GM18517 (cell line): ENCODE data around the gene RANGAP1.

Experiments used
- ATAC-seq: cut with Tn5 transposase; IDR thresholded peaks from one replicate; pipeline ENCODE4 v1.9.1; 2021; ENCODE audit warnings: mild to moderate bottlenecking, moderate library complexity; ENCODE audit not compliant: unreplicated experiment

Gene RANGAP1

DNA sequence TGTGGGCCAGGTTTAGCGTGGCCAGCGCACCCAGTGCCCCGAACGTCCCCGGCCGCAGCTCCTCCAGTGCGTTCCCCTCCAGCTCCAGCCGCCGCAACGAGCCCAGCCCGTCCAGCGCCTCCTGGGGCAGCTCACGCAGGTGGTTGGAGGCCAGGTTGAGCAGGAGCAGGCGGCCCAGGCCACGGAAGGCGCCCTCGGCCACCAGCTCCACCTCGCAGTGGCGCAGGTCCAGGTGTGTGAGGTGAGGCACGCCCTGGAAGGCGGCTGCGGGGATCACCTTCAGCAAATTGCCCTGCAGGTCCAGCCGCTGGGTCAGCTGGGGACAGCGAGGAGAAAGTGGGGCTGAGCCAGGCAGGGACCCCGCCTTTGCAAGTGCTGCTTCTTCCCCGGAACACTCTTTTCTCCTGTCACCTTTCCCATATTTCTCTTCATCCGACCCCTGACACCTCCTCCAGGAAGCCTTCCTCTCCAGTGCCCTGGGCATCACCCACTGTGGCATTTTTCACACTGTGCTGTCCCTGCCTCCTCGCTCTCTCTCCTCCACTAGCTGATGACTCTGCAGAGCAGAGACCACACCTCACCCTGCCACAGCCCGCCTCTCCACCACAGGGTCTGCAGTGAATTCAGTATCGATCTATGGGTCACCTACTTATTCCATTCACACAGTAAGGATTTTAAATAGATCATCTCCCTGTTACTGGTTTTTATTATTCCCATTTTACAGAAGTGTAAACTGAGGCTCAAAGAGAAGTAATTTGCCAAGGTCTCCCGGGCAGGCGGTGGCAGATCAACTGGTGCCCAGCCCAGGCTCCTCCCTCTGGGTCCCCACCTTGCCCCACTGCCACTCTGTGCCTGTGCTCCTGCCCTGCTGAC, 47.2 kb downstream of the RANGAP1 start:
- no peak for ATAC-seq

DNA sequence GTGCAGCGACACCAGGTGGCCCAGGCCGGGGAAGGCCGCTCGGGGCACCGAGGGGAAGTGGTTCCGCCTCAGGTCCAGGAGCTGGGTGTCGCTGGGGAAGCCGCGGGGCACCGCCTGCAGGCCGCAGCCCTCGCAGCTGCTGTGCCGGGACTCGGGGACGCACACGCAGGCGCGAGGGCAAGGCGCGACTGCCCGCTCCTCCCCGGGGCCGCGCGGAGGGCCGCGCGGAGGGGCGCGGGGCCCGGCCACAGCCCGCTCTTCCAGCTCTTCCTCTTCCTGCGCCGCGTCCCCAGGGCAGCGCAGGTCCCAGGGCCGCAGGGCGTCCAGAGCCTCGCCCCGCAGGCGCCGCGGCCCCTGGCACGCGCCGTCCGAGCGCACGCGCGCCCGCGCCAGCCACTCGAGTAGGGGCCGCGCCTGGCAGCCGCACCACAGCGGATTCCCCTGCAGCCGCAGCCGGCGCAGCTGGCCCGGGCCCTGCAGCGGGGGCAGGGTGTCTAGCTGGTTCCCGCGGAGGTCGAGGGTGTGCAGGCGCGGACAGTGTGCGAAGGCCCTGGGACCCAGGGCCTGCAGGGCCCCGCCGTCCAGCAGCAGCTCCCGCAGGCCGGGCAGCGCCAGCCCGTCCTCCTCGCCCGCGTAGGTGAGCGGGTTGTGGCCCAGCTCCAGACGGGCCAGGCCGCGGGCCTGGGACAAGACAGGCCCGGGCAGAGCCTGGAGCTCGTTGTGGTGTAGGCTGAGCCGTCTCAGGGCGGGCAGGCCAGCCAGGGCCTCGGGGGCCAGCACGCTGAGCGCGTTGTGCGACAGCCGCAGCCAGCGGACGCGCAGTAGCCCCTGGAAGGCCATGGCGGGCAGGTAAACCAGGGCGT, 48.0 kb downstream of the RANGAP1 start:
- ATAC-seq = no peak

DNA sequence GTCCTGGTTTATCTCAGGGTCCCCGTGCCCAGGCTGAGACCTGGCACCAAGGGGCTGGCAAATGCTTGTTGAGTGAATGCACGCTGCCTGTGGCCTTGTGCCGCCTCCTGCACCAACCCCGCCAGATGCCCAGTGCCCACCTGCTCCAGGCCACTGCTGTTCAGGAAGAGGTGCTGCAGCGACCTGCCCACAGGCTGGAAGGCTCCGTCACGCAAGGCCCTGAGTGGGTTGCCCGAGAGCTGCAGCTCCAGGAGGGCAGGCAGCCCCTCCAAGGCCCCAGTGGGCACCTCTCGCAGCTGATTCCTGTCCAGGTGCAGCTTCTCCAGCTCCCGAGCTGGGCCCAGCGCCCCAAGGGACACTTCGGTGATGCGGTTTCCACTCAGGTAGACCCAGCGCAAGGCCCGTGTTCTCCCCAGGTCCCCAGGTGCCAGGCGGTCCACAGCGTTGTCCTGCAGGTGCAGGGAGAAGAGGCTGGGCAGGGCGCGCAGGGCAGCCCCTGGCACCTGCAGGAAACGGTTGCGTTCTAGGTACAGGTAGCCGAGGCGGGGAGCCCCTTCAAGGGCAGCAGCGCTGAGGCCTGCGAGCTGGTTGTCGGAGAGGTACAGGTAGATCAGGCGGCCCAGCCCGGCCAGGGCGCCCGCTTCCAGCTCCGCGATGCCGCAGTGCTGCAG, 48.8 kb downstream of the RANGAP1 start:
- no peak for ATAC-seq

DNA sequence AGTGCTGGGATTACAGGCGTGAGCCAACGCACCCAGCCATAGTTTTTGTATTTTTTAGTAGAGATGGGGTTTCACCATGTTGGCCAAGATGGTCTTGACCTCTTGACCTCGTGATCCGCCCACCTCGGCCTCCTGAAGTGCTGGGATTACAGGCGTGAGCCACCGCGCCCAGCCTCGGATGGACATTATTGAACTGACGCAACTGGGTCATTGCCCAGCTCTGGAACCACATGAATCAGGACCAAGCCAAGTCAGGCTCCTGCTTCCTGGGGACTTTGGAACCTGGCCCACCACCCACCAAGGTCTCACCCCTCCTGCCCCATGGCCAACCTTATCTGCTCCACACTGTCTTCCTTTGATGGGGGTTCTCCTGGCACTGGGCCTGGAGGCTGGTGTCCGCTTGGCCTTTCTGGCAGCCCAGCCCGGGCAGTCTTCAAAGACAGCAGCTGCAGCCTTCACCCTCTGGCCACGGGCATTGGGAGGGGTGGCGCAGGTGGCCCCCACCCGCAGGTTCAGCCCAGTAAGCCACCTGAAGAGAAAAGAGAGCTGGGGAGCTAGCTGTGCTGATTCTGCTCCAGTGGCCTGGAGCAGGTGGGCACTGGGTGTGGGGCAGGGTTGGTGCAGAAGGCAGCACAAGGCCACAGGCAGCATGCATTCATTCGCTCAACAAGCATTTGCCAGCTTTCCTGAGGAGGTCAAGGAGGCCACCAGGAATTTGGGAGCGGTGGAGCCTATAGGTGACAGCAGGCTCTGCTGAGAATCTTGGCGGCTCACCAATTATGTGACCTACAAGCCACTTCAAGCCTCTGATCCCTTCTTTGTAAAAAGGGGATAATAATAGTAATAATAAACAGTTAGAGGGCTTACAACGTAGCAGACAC, 50.9 kb downstream of the RANGAP1 start:
- no peak for ATAC-seq

DNA sequence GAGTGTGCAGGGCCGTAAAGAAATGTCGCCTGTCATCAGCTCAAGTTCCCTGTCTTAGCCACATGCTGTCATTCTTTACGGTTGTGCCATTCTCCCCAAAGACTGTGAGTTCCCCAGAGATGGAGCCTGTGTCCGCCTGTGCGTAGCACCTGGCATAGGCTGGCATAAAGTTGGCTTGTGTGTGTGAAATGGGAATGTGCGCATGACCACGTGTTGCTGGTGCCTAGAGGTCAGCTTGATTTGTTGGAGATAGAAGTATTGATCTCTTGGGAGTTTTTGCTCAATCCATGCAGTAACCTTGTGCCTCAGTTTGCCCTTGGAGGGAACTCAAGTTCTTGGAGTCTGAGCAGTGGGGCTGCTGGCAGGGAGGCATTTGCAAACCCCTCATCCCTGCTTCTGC, 54.6 kb downstream of the RANGAP1 start:
- ATAC-seq = no peak

DNA sequence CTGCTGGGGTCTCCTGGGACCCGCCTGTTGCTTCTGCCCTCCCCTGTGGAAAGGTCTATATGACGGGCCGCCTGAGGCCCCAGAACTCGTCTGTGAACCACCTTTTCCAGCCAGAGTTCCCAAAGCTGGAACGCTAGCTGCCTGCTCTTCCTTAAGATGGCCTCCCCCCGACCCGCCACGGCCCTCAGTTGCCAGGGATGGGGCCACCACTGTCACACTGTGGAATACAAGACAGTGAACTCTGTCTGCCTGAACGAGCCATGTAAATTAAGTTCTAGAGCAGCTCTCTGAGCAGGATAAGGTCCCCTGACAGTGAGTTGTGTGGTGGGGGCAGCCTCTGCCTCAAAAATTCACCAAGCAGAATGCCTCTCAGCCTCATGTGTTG, 55.6 kb downstream of the RANGAP1 start:
- ATAC-seq = no peak

DNA sequence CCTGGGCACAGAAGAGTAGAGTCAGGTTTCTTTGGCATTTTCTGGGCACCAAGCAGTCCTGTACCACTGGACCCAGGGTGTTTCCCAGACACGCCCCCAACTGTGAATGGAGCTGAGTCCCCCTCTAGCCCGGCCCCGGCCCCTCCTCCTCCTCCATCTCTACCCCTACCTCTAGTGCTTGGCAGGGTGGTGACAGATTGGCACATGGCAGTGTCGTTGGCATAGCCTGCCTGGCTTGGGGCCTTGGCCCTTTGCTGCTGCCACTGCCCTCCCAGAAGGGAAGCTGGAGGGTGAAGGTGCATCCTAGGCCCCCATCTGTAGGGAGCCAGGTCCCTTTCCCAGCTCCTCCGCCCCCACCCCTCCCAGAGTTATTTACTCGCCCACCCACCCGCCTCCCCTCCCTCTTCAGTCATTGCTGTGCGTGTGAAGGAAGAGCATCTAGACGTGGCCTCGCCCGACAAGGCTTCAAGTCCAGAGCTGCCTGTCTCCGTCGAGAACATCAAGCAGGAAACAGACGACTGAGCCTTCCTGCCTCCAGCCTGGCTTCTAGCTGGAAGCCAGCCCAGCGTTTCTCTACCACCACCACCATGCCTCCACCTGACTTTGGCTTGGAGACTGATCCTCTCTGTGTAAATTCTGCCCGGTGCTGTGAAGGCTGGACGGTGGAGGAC, 56.1 kb downstream of the RANGAP1 start:
- no peak for ATAC-seq

DNA sequence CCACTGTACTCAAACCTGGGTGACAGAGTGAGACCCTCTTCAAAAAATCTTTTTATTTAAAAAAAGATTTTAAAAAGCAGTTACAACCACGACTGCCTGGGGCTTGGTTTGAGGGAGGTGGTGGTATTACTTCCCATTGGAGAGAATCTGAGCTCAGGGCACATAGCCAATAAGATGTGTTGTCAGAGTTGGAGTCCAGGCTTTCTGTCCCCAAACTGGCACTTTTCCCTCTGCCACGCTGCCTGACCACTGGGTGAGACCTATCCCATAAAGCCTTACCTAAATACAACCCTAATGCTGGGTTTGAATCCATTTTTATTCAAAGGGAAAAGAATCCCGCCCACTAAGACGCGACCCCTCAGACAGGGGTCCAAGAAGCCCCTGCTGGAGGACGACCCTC, 56.8 kb downstream of the RANGAP1 start:
- ATAC-seq = no peak

DNA sequence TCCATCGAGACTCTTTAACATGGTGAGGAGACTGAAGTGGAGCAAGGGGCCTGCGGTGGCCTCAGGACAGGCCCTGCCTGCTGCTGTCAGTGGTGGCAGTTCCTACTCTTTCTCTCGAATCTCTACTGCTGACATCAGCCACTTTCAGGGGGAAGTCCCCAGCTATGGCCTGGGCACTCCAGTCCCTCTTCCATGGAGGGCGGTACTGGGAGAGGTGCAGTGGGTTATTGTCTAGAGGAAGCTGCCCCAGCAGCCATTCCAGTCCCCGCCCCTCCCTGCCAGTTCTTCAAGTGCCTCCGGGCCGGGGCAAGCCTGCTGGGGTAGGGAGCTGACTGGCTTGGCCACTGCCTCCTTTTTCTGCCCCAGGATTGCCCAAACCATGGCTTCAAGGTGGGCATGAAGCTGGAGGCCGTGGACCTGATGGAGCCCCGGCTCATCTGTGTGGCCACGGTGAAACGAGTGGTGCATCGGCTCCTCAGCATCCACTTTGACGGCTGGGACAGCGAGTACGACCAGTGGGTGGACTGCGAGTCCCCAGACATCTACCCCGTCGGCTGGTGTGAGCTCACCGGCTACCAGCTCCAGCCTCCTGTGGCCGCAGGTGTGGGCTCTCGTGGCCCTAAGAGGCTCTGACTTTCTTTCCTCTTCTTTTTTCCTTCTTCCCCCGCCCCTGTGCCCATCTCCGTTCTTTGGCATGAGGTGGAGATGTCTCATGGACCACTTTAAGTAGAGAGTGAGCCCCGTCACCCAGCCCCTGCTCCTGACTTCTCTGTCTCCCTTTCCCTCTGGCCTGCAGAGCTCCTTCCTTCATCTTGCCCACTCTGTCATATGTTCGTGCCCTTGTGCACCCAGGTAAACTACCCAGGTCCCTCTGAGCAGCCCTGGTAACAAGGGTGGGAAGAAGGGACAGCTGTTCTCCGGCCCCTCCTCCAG, 59.0 kb downstream of the RANGAP1 start:
- ATAC-seq = no peak

DNA sequence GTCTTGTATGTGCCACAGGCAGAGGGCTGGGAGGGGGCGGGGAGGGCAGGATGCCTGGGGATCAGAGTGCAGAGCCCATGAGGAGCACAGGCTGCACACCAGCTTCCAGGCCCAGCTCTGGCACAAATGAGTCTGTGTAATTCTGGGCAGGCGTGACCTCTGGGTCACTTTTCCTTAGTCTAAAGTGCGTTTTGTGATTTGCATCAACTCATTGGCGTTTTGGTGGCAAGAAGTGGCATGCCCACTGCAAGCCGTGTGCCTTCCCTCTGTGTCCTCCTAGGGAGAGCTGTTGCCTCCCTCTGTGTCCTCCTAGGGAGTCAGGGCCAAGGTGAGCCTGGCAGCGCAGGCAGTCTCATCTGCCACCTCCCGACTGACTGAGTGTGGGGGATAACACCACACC, 62.5 kb downstream of the RANGAP1 start:
- no peak for ATAC-seq

DNA sequence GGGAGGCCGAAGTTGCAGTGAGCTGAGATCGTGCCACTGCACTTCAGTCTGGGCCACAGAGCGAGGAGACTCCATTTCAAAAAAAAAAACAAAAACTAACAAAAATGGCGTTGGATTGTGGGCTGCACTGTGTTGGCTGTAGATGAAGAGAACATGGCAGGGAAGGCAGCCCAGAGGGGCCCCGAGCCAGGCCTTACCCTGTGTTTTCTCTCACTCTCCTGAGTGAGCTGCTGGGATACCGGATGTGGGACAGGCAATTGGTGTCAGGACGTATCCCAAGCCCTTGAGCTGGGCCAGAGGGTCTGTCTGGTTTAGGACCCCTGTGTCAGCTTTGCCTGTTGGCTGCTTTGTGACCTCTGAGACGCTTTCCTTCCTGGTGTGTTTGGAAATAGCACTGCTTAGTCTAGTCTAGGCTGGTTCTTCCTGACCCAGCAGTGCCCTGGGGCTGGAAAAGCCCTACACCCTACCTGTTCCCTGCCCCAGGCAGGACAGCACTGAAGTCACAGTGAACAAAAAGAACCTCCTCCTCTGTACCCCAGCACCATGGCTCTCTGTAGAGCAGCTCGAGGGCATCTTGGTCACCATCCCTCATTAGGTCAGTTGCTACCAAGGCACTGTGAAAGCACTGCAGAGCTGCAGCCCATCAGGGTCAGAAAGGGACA, 63.0 kb downstream of the RANGAP1 start:
- no peak for ATAC-seq

DNA sequence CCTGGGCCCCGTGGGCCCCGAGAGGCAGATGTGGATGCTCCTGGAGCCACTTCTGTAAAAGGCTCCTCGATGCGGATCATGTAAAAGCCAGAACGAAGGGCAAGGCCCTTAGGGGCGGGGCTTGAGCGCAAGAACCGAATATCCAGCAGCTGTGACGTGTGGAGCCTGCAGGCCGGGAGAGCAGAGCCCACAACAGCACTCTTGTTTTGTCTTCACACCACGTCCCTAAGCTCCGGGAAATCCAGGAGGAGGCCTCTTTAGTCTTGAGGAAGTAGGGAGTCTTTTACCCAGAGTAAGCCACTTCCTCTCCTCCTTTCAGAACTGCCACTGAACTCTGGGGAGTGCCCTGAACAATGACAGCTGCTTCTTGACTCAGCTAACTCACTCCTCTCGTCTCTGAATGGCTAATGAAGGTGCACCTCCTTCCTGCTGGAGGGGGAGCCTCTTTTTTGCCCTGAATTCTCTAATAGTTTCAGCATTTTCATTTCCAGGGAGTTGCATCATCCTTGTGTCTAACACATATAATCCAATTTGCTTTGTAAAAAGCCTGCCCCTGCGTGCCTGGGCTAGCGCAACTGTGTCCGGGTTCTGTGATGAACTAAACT, 68.3 kb downstream of the RANGAP1 start:
- ATAC-seq = no peak

DNA sequence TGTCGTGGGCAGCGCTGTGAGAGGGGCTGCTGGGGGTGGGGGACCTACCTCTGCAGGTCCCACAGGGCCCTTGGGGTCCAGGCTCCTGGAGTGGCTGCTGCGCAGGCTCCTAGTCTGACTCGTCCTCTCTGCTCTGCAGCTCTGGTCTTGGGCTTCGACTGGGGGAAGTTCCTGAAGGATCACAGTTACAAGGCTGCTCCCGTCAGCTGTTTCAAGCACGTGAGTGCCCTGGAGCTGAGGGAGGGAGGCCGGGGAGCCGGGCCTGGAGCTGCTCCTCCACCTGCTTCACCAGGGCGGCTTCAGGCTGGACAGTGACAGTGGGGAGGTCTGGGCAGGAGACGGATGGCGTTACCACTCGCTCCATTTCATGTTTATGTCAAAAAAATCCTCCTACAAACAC, 69.0 kb downstream of the RANGAP1 start:
- no peak for ATAC-seq

DNA sequence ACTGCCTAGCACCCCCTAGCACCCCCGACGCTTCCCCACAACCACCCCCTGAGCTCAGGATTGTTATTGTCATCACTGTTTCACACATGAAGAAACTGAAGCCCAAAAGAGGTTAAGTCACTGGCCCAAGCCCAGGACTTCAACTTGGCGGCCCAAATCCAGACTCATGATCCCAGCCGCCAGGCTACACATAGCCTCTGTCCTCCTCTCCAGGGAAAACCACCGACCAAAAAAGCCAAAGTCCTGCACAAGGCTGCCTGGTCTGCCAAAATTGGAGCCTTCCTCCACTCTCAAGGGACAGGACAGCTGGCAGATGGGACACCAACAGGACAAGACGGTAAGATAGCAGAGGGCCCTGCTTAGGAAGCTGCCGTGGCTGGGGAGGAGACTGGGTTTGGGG, 70.1 kb downstream of the RANGAP1 start:
- no peak for ATAC-seq

DNA sequence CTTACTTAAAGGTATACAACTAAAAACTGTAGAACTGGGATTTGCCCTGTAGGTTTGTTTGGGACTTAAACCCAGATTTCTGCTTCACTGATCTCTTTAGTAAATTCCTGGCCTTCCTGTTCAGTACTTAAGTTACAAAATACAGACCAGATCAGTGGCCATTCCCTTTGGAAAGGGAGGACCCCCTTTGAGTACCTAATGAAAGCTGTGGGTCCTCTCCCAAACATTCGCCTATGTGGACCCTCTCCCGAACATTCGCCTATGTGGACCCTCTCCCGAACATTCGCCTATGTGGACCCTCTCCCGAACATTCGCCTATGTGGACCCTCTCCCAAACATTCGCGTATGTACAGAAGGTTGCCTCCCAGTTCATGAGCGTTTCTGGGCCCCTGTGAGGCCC, 70.6 kb downstream of the RANGAP1 start:
- no peak for ATAC-seq

DNA sequence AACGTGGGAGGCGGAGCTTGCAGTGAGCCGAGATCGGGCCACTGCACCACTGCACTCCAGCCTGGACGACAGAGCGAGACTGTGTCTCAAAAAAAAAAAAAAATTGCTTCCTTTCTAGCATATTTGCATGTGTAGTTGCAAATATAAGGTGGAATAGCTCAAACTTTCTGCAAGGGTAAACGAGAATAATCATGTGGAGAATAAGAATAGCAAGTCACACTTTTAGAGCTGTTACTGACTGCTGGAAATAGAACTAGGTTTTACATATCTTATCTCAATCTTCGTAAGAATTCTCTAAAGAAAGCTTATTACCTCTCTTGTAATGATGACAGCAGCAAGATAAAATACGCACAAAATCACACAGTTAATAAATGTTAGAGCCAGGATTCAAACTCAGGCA, 79.3 kb downstream of the RANGAP1 start:
- no peak for ATAC-seq

DNA sequence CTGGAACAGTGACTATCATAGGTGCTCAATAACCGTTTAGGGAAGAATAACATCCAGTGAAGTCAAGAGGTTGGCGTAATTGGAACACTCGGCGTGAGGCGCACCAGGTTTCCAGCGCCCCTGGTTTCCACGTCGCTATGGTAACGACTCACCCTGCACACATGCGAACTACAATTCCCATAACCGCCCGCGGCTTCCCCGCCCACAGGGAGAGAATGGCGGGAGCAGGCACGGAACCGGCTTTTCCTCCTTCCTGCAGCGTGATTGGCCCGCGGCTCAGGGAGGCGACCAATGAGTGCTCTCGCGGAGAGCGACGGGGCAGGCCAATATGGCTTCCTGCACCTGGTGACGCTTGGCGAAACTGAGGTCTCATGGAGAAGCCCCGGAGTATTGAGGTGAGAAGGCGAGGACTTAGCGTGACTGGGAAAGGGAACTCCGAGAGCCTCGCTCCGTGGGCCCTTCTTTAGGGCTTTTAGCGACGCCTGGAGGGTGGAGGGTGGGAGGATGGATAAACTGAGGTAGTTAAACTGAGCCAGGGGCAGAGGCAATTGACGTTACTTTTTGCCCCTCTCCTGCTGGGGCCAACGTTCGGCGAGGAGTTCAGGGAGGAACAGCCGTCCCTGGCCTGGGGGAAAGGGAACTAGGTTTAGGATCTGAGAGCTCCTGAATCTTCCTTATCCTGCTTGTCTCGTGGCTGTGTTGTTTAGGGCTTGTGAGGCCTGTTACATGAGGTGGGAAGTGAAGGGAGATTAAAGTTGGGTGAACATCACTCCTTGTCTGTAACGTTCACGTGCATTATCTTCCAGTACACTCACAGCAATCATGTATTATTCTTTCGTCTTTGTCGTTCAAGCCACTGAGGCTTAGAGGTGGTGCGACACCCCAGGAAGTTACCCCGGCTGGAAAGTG, 80.7 kb downstream of the RANGAP1 start, which contains the start of gene L3MBTL2:
TSS of gene L3MBTL2 (plus strand) at position 321 of the 909 bp plus-strand sequence. CDS start at position 372, 51 bp downstream.
- ATAC-seq = peak; percentile 94
